Measurements from ENCODE around the gene RXRA. TPM values are rescaled to one million over a fixed set of nuclear protein-coding genes. Genes with fewer than 3 reads are reported as not detected.

Gene RXRA
- total RNA-seq, 1 donor from 2014 or later: 129 TPM

DNA sequence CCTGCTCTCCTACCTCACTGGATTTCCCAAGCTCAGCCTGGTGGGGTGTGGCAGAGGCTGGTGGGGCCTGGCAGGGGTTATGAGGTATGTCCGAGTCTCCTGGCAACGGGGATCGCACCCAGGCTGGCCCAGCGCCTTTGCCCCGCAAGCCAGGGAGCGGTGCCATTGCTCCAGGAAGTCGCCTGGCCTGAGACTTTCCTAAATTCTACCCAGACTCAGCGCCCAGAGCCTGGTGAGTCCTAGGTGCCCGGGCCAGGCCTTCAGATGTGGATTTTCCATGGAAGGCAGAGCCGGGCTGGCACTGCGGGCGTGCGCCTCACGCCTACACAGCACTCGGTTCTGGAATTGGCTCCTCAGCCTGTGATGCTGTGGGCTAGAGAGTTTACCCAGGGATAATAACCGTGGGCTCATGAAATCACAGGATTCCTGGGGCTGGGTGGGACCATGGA lies 159.9 kb downstream of the RXRA start:
- peak; percentile 85 for DNase-seq (ENCODE audit: low spot score)

DNA sequence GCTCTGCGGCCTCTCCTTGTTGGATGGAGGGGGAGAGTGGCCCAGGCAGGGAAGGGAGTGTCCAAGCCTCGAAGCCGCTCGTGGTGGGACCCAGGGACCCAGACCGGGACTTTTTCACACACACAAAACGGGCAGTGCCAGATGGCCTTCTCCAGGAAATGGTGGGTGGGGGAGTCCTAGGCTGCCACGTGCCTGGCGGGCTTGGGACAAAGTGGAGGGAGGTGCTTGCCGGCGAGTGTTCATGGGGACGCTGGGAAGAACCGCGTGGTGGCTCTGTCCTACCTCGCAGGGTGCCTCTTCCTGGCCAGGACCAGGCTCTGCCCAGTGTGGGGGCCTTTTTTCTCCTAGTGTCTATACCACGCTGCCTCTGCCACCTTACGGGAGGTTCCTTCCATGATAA lies 160.3 kb downstream of the RXRA start:
- peak; percentile 86 for DNase-seq (ENCODE audit: low spot score)

Small RNA genes within 50 kb of the gene (microRNA-seq; reads per million reads assigned to microRNA genes)
- gene MIR4669 (ENCODE audit: borderline number of aligned reads): not detected

Other genes starting within 250 kb of the RXRA start
- 28.7 TPM for gene WDR5, start 190.4 kb upstream of the RXRA start, total RNA-seq
- gene RNU6ATAC, start 161.9 kb upstream of the RXRA start, total RNA-seq: 255 TPM